DMS53 (cell line): ENCODE data around the gene FZR1.
A peak's percentile ranks its signal among the peaks of the same experiment; 100 is the strongest.
"Not testable (repeated sequence)": the region's sequence is repeated elsewhere in the genome, so short reads cannot be mapped to it uniquely, and the experiment has no call there.

Experiments used
- DNase-seq: peaks from one replicate; lab custom pipeline; 2025; lab: John Stamatoyannopoulos, UW

FZR1 gene

GRCh38 chr19:3496392-3497273, 9.5 kb upstream of the FZR1 start:
- DNase-seq = no peak

GRCh38 chr19:3497757-3498520, 8.2 kb upstream of the FZR1 start:
- no peak for DNase-seq

GRCh38 chr19:3499738-3500428, 6.2 kb upstream of the FZR1 start:
- DNase-seq = peak; percentile 58

GRCh38 chr19:3500429-3501101, 5.5 kb upstream of the FZR1 start, which contains the start of gene DOHH:
DOHH (minus strand) TSS chr19:3500674; CDS start chr19:3496814, 3,860 bp downstream.
- DNase-seq = peak; percentile 96

- DNase-seq = no peak
These were observed 4.3 kb upstream of the FZR1 start for GRCh38 chr19:3501780-3502179.

- DNase-seq = no peak
These were observed 3.0 kb upstream of the FZR1 start for GRCh38 chr19:3503036-3503572.

- DNase-seq = no peak
These were observed 1.4 kb upstream of the FZR1 start for GRCh38 chr19:3504735-3505134.

GRCh38 chr19:3506384-3507340, 551 bp downstream of the FZR1 start:
- DNase-seq = peak; percentile 49

GRCh38 chr19:3507371-3508120, 1.4 kb downstream of the FZR1 start:
- no peak for DNase-seq

- not testable (repeated sequence) for DNase-seq
These were observed 2.1 kb downstream of the FZR1 start for GRCh38 chr19:3508121-3508661.

- no peak for DNase-seq
These were observed 2.8 kb downstream of the FZR1 start for GRCh38 chr19:3508771-3509535.

- no peak for DNase-seq
These were observed 3.5 kb downstream of the FZR1 start for GRCh38 chr19:3509566-3509989.

- no peak for DNase-seq
These were observed 4.6 kb downstream of the FZR1 start for GRCh38 chr19:3510727-3511126.

GRCh38 chr19:3511506-3512251, 5.6 kb downstream of the FZR1 start:
- no peak for DNase-seq

- no peak for DNase-seq
These were observed 6.6 kb downstream of the FZR1 start for GRCh38 chr19:3512562-3513228.

- DNase-seq = no peak
These were observed 7.4 kb downstream of the FZR1 start for GRCh38 chr19:3513229-3514140.
